Mammary epithelial cell (primary cell): Measurements from ENCODE around the gene ZNF101.

Experiments
- CTCF ChIP-seq, 2 donors: IDR thresholded peaks in 1 of 2; conservative IDR thresholded peaks in 1 of 2; 2 replicates each; pipeline ENCODE4 v1.5.1; 2011 to 2012; ENCODE audit warnings: inconsistent platforms in 2 of 2, low read length in 2 of 2, mild to moderate bottlenecking in 2 of 2, control low read depth in 1 of 2, low read depth in 1 of 2; ENCODE audit not compliant: insufficient read depth in 1 of 2; ENCODE audit errors: extremely low read depth in 1 of 2
- EZH2 ChIP-seq: IDR thresholded peaks from 2 replicates; pipeline ENCODE4 v1.6.1; 2012; ENCODE audit warnings: low read length, inconsistent platforms, borderline replicate concordance

GRCh38 chr19:19636573-19637185 lies 32.0 kb upstream of the ZNF101 start:
- TF ChIP-seq CTCF (conservative IDR thresholded peaks at IDR 0.05 in 1 of 2, IDR thresholded peaks at IDR 0.05 in 1 of 2; ENCODE audit: extremely low read depth in 1 of 2, insufficient read depth in 1 of 2, low read depth in 1 of 2, low read length in 2 of 2) = no peak
- no peak for TF ChIP-seq EZH2
